GM19238 (cell line): ENCODE measurements around the gene HACL1.

Experiments
- DNase-seq: peaks from one replicate; pipeline ENCODE4 v3.0.0; 2011; ENCODE audit warnings: low spot score; ENCODE audit not compliant: insufficient read length

Gene HACL1

DNA sequence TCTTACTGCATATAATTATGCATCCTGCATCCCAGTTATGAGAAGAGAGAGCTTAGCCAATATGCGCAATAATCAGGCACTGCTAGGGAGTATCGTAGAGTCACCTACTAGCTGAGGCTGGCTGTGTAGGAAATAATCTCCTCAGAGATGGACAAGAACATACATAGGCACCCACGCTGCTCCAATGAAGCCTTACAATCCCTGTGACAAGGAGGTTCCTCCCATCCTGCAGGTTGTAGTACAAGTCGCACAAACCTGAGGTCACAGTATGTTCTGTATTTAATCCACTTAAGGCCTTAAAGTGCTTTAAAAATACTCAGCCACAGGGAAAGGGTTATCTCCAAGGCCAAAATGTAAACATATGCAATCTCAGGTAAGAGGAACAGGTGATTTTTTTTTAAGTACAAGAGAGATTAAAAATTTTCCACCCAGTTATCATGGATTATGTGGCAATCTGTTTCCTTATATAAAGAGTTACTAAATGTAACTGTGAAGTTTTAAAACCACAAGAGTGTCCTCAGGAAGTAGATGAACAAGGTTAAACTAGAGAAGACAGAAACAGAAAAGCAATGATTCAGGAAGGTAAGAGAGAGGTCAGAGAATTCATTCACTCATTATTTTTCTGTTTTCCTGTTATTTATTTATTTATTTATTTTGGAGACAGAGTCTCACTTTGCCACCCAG lies 72.4 kb downstream of the HACL1 start:
- no peak for DNase-seq

DNA sequence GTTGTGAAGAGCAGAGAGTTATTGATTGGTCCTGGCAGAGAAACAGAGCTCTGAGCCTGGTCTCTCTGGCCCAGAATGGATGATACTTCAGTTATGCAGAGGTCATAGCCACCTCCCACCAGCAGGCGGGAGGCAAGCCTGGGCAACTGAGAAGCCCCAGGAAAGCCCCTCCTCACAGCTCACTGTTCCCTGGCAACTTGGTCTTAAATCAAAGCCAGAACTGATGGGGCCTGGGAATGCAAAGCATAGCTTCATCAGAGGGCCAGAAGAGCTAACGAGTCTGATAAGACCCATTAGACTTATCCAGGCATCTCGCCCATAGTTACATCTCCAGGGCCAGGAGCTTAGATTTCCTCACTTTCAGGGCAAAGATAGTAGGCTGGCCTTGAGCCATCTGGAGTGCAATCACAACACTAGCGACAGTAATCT lies 74.3 kb downstream of the HACL1 start:
- DNase-seq, result no peak

DNA sequence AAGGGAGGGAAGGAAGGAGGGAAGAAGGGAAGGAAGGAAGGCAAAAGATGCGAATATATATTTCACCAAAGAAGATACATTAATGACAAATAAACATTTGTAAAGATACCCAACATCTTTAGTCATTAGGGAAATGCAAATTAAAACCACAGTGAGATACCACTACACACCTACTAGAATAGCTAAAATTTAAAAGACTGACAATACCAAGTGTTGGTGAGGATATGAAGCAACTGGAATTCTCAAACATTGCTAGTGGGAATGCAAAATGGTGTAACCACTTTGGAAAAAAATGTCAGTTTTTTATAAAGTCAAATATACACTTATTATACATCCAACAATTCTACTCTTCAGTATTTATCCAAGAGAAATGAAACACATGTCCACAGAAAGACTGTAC lies 75.6 kb downstream of the HACL1 start:
- DNase-seq, result no peak

DNA sequence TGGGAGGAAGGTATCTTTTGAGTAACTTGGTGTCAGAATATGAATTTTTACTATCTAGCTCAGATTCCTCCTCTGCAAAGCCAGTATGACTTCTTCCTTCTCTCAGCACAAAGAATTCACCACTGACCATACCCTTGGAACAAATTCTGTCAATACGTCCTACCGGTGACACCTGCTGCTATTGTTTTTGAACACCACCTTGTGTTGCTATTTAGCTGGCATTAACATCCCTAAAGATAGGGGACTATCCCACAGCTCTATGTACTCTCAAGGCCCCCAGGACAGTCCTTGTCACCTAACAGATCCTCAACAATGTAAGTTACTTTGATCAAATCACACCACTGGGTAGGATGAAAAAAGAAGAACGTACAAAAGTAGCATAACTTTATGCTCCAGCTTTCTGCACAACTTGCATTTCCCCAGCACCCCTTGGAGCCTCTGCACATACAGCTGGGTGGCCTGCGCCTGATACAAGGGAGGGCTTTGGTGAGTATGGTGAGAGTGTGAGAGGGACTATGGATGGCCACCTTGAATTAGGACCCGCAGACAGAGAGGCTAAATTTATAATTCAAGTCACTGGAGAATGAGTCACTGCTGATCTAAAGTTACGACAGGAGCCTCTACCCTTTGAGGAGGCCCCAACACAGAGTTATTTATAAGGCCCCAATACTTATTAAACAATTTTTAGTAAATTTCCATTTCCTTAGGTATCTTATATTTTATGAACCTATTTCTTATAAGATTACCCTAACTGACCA lies 77.5 kb downstream of the HACL1 start:
- no peak for DNase-seq

DNA sequence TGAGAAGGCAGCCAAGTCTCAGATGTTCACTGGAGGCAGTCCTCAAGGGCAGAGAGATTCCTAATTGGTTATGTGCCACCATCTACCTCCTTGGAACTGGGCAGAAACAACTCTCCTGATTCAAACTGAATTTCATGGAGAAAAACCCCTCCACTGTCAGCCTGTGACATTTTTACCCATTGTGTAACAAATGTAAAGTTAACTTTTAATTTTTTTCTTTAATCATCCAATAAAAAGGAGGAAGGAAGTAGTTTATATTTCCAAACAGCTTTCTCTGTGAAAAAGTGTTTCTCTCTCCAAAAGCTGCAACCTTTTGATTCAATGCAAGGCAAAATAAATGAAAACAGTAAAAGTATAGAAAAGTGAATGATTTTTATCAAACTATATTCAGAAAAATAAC lies 79.4 kb downstream of the HACL1 start:
- DNase-seq, result no peak

DNA sequence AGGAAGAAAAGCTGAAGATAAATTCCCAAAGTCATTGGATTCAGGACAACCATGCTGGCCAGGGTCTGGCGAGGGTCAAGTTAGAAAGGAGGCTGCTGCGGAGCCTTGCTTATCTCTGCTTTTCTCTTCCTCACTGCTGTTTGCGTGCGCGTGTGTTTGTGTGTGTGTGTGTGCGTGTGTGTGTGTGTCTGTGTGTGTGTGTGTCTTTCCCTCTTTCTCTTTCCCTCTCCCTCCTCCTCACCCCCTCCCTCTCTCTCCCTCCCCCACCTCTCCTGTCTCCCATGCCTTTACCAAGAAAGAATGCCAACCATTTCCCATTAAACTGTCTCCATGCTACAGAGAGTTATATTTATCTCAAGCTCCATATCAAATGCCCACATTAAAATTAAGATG lies 79.8 kb downstream of the HACL1 start, which contains the start of gene COLQ:
Gene COLQ (minus strand): TSS at position 134 of the 393 bp plus-strand sequence. CDS start 81 bp downstream, at position 53.
- no peak for DNase-seq

DNA sequence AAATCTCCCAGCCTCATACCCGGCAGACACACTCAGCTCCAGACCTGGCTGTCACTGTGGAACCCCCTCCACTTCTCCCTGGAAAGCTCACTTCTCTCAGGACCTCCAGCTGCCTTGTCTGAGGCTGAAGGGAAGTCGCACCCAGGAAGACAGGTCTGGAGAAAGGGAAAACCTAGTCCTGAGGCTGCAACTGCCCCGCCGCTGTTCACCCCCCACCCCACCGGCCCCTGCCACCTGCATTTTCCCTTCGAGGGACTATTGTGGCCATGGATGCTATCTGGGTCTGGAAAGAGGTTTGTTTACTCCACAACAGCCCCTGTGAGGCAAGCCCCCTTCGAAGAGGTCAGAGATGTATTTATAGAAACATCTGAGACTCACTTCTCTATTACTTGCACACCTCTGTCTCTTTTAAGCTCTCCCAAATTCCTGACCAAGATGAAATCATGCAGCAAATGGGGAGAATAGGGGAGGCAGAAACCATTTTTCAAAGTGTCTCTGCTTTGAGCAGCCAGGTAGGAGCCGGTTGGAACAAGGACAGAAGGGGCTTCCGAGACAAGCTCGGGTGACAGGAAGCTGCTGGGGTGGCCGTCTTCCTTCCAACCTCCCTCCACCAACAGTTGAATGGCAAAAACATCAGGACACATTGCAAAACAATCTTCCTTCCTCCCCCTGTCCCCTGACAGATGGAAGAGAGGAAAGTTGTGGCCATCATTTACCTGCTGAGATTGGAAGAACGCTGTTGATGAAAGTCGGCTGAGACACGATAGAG lies 80.4 kb downstream of the HACL1 start:
- no peak for DNase-seq

DNA sequence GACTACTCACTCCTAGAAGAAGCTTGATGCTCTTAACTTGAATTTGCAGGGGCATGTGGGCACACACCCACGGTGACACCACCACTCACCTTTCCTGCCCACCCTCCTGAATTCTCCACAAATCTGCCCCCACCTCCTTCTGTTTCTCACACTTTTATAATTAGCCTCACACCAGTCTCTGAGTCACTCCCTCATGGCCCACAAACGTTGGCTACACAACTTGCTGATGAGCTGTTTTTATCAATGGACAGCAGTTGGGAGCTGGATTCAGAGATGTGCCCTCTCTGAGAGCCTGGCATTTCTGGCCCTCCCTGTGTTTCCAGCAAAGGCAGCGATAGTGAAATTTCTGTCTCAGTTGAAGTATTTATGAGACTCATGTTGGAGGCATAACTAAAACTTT lies 81.2 kb downstream of the HACL1 start:
- DNase-seq, result no peak

DNA sequence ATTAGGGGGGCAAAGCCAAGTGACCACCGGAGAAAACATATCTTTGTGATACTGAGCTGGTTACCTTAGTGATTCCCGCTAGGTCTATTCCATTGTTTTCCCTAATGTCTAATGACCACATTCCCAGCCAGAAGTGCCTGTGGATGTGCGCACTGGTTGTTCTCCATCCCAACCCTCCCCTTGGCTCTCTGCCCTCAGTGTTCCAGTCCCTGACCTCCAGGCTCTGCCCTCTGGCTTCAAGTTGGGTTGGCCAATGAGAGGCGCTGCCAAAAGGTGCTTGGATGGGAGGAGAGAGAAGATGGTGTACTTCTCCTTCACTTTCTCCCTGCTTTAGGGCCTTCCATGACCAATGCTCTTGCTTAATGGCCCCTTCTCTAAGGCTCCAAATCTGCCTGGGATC lies 82.3 kb downstream of the HACL1 start:
- no peak for DNase-seq

DNA sequence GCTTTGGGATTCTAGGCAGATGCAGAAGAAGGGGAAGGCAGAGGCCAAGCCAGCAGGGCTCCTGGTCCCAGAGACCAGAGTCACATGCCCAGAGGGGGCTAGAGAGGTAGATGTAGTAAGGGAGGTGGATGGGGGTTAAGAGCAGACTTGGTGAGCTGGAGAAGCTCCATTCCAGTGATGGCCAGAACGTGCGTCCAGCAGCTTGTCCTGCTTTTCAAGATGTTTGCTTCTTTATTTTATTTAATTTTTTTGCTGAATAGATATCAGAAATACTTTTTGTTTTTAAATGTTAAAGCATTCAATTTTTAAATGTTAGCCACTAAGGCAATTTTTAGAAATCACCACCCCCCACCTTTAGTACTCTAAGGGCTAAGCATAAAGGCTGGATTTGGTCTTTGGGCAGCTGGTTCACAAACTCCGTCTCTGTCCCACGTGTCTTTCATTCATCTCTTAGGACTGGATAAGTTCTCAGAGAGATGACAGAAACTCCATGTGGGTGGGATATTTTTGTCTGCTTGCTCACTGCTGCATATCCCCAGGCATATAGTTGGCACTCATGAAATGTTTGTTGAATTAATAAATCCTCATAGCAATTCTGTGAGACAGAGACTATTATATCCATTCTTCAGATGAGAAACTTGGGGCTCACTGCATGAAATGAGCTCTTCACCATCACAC lies 86.6 kb downstream of the HACL1 start:
- DNase-seq, result no peak

DNA sequence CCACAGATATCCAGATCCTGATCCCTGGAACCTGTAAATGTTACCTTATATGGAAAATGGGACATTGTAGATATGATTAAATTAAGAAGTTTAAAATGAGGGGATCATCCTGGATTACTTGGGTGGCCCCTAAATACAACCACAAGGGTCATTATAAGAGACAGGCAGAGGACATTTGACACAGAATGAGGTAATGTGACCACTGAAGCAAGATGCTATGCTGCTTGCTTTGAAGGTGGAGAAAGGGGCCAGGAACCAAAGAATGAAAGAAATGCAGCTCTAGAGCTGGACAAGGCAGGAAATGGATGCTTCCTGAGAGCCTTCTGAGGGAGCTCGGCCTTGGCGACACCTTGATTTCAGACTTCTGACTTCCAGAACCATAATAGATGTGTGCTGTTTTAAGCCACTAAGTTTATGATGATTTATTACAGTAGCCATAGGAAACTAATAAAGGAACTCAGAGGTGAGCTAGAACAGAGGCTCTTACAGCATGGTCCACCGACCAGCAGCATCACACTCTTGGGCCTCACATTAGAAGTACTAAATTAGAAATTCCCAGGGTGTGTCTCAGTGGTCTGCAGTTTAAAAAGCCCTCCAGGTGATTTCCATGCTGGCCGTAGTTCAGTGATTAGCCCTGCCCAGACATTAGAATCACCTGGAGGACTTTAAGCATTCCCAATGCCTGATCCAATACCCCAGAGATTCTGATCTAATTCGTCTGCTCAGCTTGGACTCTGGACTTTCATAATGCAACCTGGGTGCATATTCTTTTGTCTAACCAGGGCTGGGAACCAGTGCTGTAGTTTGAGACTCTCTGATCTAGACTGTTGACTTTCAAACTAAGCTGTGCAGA lies 87.3 kb downstream of the HACL1 start:
- DNase-seq, result no peak

DNA sequence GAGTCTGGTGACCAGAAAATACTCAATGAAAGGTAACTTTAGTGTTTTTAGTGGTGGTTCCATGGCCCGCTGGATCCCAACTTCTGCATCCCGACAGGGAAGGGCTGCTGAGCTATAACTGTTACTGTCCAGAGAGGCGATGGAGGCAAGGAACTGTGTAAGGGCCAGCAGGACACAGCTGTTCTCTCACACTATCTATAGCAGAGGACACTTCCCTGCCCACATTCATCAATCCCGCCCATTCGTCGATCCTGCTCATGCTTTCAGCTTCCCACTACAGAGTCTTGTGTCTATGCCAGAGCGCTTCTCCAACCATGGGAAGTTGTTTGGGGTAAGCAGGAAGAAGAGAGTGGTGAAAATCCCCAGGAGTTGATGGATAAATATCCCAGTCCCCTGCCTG lies 88.3 kb downstream of the HACL1 start:
- DNase-seq, result no peak

DNA sequence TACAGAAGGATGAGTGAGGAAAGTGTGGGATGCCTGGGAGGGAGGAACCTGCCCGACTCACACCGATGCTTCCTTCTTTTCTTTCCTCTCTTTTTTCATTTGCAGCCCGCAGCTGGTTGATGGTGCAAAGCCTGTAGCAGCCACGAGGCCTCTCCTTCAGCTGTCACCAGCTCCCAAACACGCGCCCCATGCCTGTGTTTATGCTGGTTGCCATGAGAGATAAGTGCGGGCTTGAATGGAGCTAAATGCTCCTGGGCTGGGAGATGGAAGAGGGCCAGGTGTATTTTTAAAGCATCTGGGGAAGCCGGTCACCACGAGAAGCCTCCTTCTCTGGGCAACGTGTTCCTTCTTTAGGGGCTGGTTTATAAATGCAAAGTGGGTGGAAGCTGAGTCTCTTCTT lies 89.2 kb downstream of the HACL1 start:
- DNase-seq, result no peak

DNA sequence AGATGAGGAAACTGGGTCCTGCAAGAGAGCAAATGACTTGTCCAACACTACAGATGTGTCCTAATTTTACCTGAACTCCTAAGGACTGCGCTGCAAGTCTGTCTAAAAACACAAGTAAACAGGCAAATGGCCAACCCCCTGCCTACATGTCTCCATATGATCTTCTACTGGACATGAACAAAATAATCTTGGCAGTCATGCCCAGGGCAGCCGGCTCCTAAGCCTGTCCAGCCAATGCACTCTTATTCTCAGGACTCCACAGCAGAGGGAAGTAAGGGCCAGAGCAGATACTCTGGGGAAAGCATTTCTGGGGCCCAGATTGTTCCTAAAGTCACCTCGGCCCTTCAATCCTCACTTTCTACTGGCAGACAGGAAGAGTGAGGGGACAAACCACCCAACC lies 90.2 kb downstream of the HACL1 start:
- no peak for DNase-seq
